GM20431 (cell line): Measurements from ENCODE around the gene PEX1.
"Not testable (repeated sequence)": the region's sequence is repeated elsewhere in the genome, so short reads cannot be mapped to it uniquely, and the experiment has no call there.

Experiments used
- in situ Hi-C: fragments of 300-500 bp; cut with MseI, MboI; formaldehyde crosslinking; loops from one replicate; pipeline ENCODE4 v1.15.0; 2020; ENCODE audit warnings: low sequenced_read_pairs; ENCODE audit not compliant: unreplicated experiment

PEX1 gene

DNA sequence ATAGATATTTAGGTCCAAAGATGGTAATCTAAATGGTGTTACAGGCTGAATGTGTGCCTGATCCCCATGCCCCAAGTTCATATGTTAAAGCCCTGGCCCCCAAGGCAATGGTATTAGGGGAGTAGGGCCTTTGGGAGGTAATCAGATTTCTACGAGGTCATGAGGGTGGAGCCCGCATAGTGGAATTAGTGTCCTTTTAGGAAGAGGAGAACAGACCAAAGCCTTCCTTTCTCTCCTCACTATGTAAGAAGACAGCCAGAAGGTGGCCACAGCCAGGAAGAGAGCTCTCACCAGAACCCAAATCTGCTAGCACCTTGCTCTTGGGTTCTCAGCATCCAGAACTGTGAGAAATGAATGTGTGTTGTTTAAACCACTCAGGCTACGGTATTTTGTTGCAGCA lies 65.8 kb downstream of the PEX1 start:
- in situ Hi-C loops, result no loop called here

- in situ Hi-C loops, result no loop called here
These were observed 67.0 kb downstream of the PEX1 start for GRCh38 chr7:92461027-92462003.

DNA sequence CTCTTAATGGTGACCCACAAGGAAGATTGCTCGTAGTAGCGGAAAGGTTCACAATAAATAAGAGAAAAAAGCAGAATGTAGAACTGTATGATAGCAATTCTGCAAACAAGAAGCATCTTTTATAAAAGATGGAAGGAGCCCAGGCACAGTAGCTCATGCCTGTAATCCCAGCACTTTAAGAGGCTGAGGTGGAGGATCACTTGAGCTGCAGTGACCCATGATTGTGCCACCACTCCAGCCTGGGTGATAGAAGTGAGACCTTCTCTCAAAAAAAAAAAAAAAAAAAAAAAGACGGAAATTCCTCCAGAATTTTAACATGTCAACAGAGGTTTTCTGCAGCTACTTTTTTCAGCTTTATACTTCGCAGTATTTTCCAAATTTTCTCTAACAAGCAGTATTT lies 67.8 kb downstream of the PEX1 start:
- in situ Hi-C loops, result no loop called here

GRCh38 chr7:92460109-92460508 lies 68.2 kb downstream of the PEX1 start:
- in situ Hi-C loops, result no loop called here

DNA sequence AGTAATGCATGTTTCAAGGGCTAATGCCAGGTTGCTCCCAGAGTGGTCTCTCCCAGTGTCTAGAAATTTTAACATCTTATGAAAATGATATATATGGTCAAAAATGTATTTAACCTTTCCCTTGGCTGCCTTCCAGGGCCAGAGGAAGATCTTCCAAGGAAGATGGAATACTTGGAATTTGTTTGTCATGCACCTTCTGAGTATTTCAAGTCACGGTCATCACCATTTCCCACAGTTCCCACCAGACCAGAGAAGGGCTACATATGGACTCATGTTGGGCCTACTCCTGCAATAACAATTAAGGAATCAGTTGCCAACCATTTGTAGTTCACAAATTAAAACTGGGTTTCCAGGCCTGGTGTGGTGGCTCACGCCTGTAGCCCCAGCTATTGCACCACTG lies 72.1 kb downstream of the PEX1 start:
- in situ Hi-C loops, result no loop called here

GRCh38 chr7:92451645-92452044 lies 76.7 kb downstream of the PEX1 start:
- in situ Hi-C loops, result no loop called here

DNA sequence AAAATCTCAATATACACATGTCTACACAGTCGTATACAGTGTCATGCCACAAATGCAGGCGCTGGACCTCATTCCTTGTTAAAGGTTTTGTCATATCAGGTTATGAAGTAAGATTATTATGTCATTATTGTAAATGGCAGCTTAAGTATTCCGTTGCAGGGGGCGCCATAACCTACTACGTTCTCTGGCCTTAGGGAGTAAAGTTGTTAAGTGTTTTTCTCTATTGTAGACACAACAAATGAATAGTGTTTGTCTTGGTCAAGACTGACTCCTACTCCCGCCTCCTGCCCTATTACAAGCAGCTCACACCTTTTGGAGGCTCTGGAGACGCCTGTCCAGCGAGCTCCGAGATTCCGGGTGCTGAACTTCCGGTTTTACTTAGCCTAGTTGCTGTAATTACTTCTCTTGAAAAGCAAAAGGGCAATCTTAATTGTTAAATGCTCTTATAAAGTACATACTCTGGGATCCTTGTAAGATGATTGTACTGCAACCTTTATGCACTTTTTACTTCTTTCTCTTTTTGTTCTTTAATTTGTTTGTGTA lies 80.0 kb downstream of the PEX1 start:
- in situ Hi-C loops, result no loop called here

DNA sequence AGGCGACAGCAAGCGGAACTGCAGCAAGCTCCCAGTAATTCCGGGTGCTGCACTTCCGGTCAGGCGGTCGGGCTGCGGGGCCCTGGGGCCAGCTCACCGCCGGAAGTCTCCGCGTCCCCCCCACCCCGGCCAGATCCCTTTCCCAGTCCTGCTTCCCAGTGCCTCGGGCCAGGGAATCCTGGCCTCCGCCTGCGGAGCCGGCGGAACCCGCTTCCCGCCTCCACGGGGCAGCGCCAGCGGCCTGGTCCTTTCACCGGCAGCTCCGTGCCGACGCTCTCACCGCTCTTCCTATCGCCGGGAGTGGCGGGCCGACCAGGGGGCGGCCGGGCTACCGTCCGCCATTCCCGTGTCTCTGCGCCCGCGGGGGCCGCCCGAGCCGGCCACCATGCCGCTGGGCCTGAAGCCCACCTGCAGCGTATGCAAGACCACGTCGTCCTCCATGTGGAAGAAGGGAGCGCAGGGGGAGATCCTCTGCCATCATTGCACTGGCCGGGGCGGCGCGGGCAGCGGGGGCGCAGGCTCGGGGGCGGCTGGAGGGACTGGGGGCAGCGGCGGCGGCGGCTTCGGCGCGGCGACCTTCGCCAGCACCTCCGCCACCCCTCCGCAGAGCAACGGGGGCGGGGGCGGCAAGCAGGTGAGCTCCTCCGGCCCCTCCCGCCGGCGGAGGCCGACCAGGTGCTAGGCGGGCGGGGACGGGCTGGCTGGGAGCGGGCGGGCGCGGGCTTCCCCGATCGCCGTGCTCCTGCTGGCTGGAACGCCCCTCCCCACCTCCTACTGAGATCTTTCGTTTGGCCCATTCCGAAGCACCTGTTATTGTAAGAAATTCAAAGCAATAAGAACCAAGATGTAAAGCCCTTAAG lies 80.7 kb downstream of the PEX1 start, which contains the start of gene GATAD1:
TSS of gene GATAD1 (plus strand) at position 138 of the 860 bp plus-strand sequence. CDS start at position 386, 248 bp downstream.
- in situ Hi-C loops, result no loop called here

- in situ Hi-C loops, result no loop called here
These were observed 81.4 kb downstream of the PEX1 start for GRCh38 chr7:92446869-92447344.

- in situ Hi-C loops, result not testable (repeated sequence)
These were observed 85.6 kb downstream of the PEX1 start for GRCh38 chr7:92442720-92443119.

GRCh38 chr7:92437956-92438491 lies 90.3 kb downstream of the PEX1 start:
- in situ Hi-C loops, result no loop called here
